Breast epithelium (tissue), 4 donors: Measurements from ENCODE around the gene MAP3K2. TPM values are rescaled to one million over a fixed set of nuclear protein-coding genes. Genes with fewer than 3 reads are reported as not detected.

Experiments used
- DNase-seq, 2 donors: peaks; one replicate each; pipeline ENCODE4 v3.0.0-alpha.2; 2019; ENCODE audit warnings: low spot score in 2 of 2
- H3K27ac ChIP-seq, 2 donors: fragments of 200-600 bp; sonication (generic) in 1 of 2; one replicate each; pipeline ENCODE4 v1.5.1; 2016 to 2019; ENCODE audit warnings: mild to moderate bottlenecking in 1 of 2
- H3K27me3 ChIP-seq, 2 donors: fragments of 200-600 bp; sonication (generic) in 1 of 2; one replicate each; pipeline versions ENCODE4 v1.5.1 to v1.6.0; 2017 to 2019; ENCODE audit warnings: control low read depth in 1 of 2, mild to moderate bottlenecking in 1 of 2
- H3K36me3 ChIP-seq: fragments of 200-600 bp; one replicate; pipeline ENCODE4 v1.5.1; 2019
- H3K4me1 ChIP-seq, 2 donors: fragments of 200-600 bp; sonication (generic); one replicate each; pipeline ENCODE4 v1.5.1; 2016 to 2019; ENCODE audit warnings: control low read depth in 1 of 2
- H3K4me3 ChIP-seq, 3 donors: fragments of 200-600 bp; sonication (generic); 1 replicate in 2 of 3; 2 replicates in 1 of 3; pipeline ENCODE4 v1.5.1; 2016 to 2019; ENCODE audit warnings: mild to moderate bottlenecking in 3 of 3, moderate library complexity in 2 of 3
- H3K9me3 ChIP-seq, 2 donors: fragments of 200-600 bp; sonication (generic) in 1 of 2; one replicate each; pipeline ENCODE4 v1.5.1; 2016 to 2019; ENCODE audit warnings: control low read depth in 1 of 2
- POLR2A ChIP-seq: fragments of 450-650 bp; IDR thresholded peaks from one replicate; pipeline ENCODE4 v1.6.1; 2016; ENCODE audit warnings: antibody characterized with exemption, mild to moderate bottlenecking, moderate library complexity
- POLR2AphosphoS5 ChIP-seq, 3 donors: sonication (generic); formaldehyde crosslinking; IDR thresholded peaks; one replicate each; pipeline ENCODE4 v1.6.1; 2017; ENCODE audit warnings: antibody characterized with exemption in 3 of 3
- intact Hi-C: fragments of 100-400 bp; cut with DNase I; formaldehyde crosslinking; loops from one replicate; pipeline ENCODE4 v1.15.1; 2023; ENCODE audit warnings: low total_unique reads
- total RNA-seq, 3 donors: library from RNA; depleted of rRNA; stranded (reverse); fragments of >200 nt; gene quantifications; one replicate each; pipeline ENCODE4 v1.1.0, GENCODE V29; 2016
- TF ChIP-seq, protein P1 (sequence below), 3 donors: fragments of 450-650 bp; IDR thresholded peaks; one replicate each; pipeline ENCODE4 v1.5.1; 2016 to 2017; ENCODE audit warnings: antibody characterized with exemption in 3 of 3, mild to moderate bottlenecking in 3 of 3, moderate library complexity in 3 of 3

Gene MAP3K2
- total RNA-seq, 3 donors from 2014 or later, result 55.7 to 62.2 (median 58.4) TPM

GRCh38 chr2:127342101-127342500, 45.7 kb downstream of the MAP3K2 start:
- no peaks in the 10 kb centered on the region for H3K36me3 ChIP-seq
- no peaks in the 10 kb centered on the region for H3K4me1 ChIP-seq
- TF ChIP-seq POLR2AphosphoS5 (IDR thresholded peaks at IDR 0.05) (no peak), POLR2A (no peak)
- TF ChIP-seq, protein P1, sequence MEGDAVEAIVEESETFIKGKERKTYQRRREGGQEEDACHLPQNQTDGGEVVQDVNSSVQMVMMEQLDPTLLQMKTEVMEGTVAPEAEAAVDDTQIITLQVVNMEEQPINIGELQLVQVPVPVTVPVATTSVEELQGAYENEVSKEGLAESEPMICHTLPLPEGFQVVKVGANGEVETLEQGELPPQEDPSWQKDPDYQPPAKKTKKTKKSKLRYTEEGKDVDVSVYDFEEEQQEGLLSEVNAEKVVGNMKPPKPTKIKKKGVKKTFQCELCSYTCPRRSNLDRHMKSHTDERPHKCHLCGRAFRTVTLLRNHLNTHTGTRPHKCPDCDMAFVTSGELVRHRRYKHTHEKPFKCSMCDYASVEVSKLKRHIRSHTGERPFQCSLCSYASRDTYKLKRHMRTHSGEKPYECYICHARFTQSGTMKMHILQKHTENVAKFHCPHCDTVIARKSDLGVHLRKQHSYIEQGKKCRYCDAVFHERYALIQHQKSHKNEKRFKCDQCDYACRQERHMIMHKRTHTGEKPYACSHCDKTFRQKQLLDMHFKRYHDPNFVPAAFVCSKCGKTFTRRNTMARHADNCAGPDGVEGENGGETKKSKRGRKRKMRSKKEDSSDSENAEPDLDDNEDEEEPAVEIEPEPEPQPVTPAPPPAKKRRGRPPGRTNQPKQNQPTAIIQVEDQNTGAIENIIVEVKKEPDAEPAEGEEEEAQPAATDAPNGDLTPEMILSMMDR (IDR thresholded peaks at IDR 0.05), result no peak
- intact Hi-C loops, result no loop called here
- H3K27ac ChIP-seq, result no peak overlapping the region
- no peaks in the 10 kb centered on the region for H3K9me3 ChIP-seq
- DNase-seq, result no peak
- no peaks in the 10 kb centered on the region for H3K27me3 ChIP-seq
- no peak overlapping the region for H3K4me3 ChIP-seq

- intact Hi-C loops, result no loop called here
- Histone ChIP-seq H3K4me3 (no peak overlapping the region), H3K27ac (no peak overlapping the region), H3K9me3 (no peaks in the 10 kb centered on the region), H3K27me3 (no peaks in the 10 kb centered on the region), H3K36me3 (peaks cover 4% of the 10 kb centered on the region), H3K4me1 (no peaks in the 10 kb centered on the region)
- TF ChIP-seq, protein P1 (IDR thresholded peaks at IDR 0.05), result no peak
- TF ChIP-seq POLR2AphosphoS5 (IDR thresholded peaks at IDR 0.05) (no peak), POLR2A (no peak)
- DNase-seq, result no peak
Measured at GRCh38 chr2:127332335-127332734, 55.4 kb downstream of the MAP3K2 start.

- DNase-seq, result no peak
- no peaks in the 10 kb centered on the region for H3K4me1 ChIP-seq
- H3K27me3 ChIP-seq, result no peaks in the 10 kb centered on the region
- TF ChIP-seq POLR2AphosphoS5 (IDR thresholded peaks at IDR 0.05), result no peak
- TF ChIP-seq POLR2A, result no peak
- TF ChIP-seq, protein P1 (IDR thresholded peaks at IDR 0.05), result no peak
- intact Hi-C loops, result no loop called here
- H3K27ac ChIP-seq, result no peak overlapping the region
- H3K9me3 ChIP-seq, result no peaks in the 10 kb centered on the region
- no peak overlapping the region for H3K4me3 ChIP-seq
- H3K36me3 ChIP-seq, result peaks cover 4% of the 10 kb centered on the region
Measured at GRCh38 chr2:127330753-127331152, 57.0 kb downstream of the MAP3K2 start.

GRCh38 chr2:127326289-127326945, 61.4 kb downstream of the MAP3K2 start:
- H3K36me3 ChIP-seq, result peaks cover 7% of the 10 kb centered on the region
- no peaks in the 10 kb centered on the region for H3K4me1 ChIP-seq
- intact Hi-C loops, result no loop called here
- no peak for DNase-seq
- no peaks in the 10 kb centered on the region for H3K27me3 ChIP-seq
- TF ChIP-seq POLR2AphosphoS5 (IDR thresholded peaks at IDR 0.05) (no peak), POLR2A (no peak)
- TF ChIP-seq, protein P1 (IDR thresholded peaks at IDR 0.05), result no peak
- H3K27ac ChIP-seq, result no peak overlapping the region
- H3K4me3 ChIP-seq, result no peak overlapping the region
- H3K9me3 ChIP-seq, result no peaks in the 10 kb centered on the region

GRCh38 chr2:127324635-127325034, 63.1 kb downstream of the MAP3K2 start:
- Histone ChIP-seq H3K27ac (no peak overlapping the region), H3K4me3 (no peak overlapping the region), H3K27me3 (no peaks in the 10 kb centered on the region), H3K36me3 (peaks cover 16% of the 10 kb centered on the region), H3K4me1 (no peaks in the 10 kb centered on the region), H3K9me3 (no peaks in the 10 kb centered on the region)
- intact Hi-C loops, result no loop called here
- no peak for TF ChIP-seq POLR2AphosphoS5 (IDR thresholded peaks at IDR 0.05)
- TF ChIP-seq, protein P1 (IDR thresholded peaks at IDR 0.05), result peak in 2 of 3 donors; percentile 45 to 58
- TF ChIP-seq POLR2A, result no peak
- no peak for DNase-seq
